Gastroesophageal sphincter (tissue), 2 donors: ENCODE results near the gene BTBD9.

ENCODE experiments used
- POLR2A ChIP-seq, 2 donors: fragments of 450-650 bp; IDR thresholded peaks; one replicate each; pipeline ENCODE4 v1.6.1; 2017; ENCODE audit warnings: antibody characterized with exemption in 2 of 2, mild to moderate bottlenecking in 2 of 2, moderate library complexity in 1 of 2
- POLR2AphosphoS5 ChIP-seq: sonication (generic); formaldehyde crosslinking; IDR thresholded peaks from one replicate; pipeline ENCODE4 v1.6.1; 2017; ENCODE audit warnings: antibody characterized with exemption

- TF ChIP-seq POLR2A (IDR thresholded peaks at IDR 0.05) (no peak), POLR2AphosphoS5 (no peak)
These were observed 106.7 kb downstream of the BTBD9 start for GRCh38 chr6:38533064-38533463.
